HCT116 (cell line): Measurements from ENCODE around the gene FLT4. TPM values are rescaled to one million over a fixed set of nuclear protein-coding genes. Genes with fewer than 3 reads are reported as not detected.

Source experiments
- ATAC-seq: fragments of 200-7000 bp; cut with Tn5 transposase; 2 replicates; pipeline ENCODE4 v1.9.1; 2020; ENCODE audit warnings: mild to moderate bottlenecking, moderate library complexity
- BruUV-seq: library from RNA; stranded (reverse); fragments of 400-500 nt; replicated peaks from 2 replicates; lab custom pipeline; 2021; lab: Mats Ljungman, UMichigan
- CTCF ChIA-PET: fragments of 300-600 bp; sonication (Branson Sonifier 250); formaldehyde crosslinking; loops from one replicate; lab custom pipeline; 2021; ENCODE audit warnings: antibody characterized with exemption; lab: Charles Lee
- POLR2A ChIA-PET: fragments of 300-600, 350-600 bp; sonication (Branson Sonifier 250); formaldehyde crosslinking; loops from one replicate; lab custom pipeline; 2021; ENCODE audit warnings: antibody characterized with exemption; lab: Charles Lee
- RAD21 ChIA-PET, 2 experiments: fragments of 300-600 bp; sonication (Branson Sonifier 250); formaldehyde crosslinking; loops; one replicate each; lab custom pipeline; 2023; ENCODE audit warnings: low total read pairs in 2 of 2; ENCODE audit not compliant: uncharacterized antibody in 2 of 2, unreplicated experiment in 2 of 2, low non-redundant PET in 1 of 2; lab: Charles Lee
- DNase-seq: peaks from one replicate; pipeline ENCODE4 v3.0.0-alpha.2; 2010; ENCODE audit warnings: low read depth, low spot score
- H2AFZ ChIP-seq: fragments of 200-600 bp; shearing (Covaris generic), sonication (generic); 2 replicates; pipeline ENCODE4 v1.6.1; 2017; ENCODE audit warnings: low read depth, mixed run types, mixed read lengths, antibody characterized with exemption, low read length; ENCODE audit not compliant: poor library complexity, severe bottlenecking
- H3K27ac ChIP-seq: 2 replicates; pipeline ENCODE4 v1.5.1; 2012; ENCODE audit warnings: low read depth, low read length
- H3K27me3 ChIP-seq: fragments of 200-600 bp; sonication (generic); 2 replicates; pipeline ENCODE4 v1.6.1; 2016; ENCODE audit warnings: mixed run types, low read length, mixed read lengths; ENCODE audit not compliant: insufficient read depth
- H3K36me3 ChIP-seq, 2 experiments: fragments of 200-500 bp in 1 of 2; fragments of 200-600 bp in 1 of 2; sonication (Bioruptor generic) in 1 of 2; sonication (generic) in 1 of 2; 2 replicates each; pipeline versions ENCODE4 v1.5.1 to v1.6.1; 2014 to 2016; ENCODE audit warnings: low read length in 2 of 2, inconsistent platforms in 1 of 2, mixed read lengths in 1 of 2, mixed run types in 1 of 2; ENCODE audit not compliant: insufficient read depth in 2 of 2, control insufficient read depth in 1 of 2
- H3K4me1 ChIP-seq, 2 experiments: fragments of 200-600 bp in 1 of 2; sonication (generic) in 1 of 2; 2 replicates each; pipeline versions ENCODE4 v1.5.1 to v1.6.1; 2012 to 2017; ENCODE audit warnings: low read length in 2 of 2, inconsistent platforms in 1 of 2, mild to moderate bottlenecking in 1 of 2, mixed read lengths in 1 of 2, mixed run types in 1 of 2, moderate library complexity in 1 of 2; ENCODE audit not compliant: insufficient read depth in 2 of 2, control insufficient read depth in 1 of 2
- H3K4me2 ChIP-seq: fragments of 200-600 bp; sonication (generic); 2 replicates; pipeline ENCODE4 v1.6.1; 2017; ENCODE audit warnings: mixed run types, low read length, mixed read lengths
- H3K4me3 ChIP-seq, 2 experiments: fragments of 200-600 bp in 1 of 2; sonication (generic) in 1 of 2; replicated peaks in 1 of 2; 2 replicates each; pipeline ENCODE4 v1.5.1; 2011 to 2016; ENCODE audit warnings: low read length in 2 of 2, control low read depth in 1 of 2, low read depth in 1 of 2, mild to moderate bottlenecking in 1 of 2, mixed read lengths in 1 of 2, mixed run types in 1 of 2
- H3K79me2 ChIP-seq: fragments of 200-600 bp; sonication (generic); 2 replicates; pipeline ENCODE4 v1.6.1; 2017; ENCODE audit warnings: mild to moderate bottlenecking, mixed run types, low read length, moderate library complexity, mixed read lengths; ENCODE audit not compliant: insufficient read depth
- H3K9ac ChIP-seq: fragments of 200-600 bp; sonication (generic); 2 replicates; pipeline ENCODE4 v1.6.1; 2016; ENCODE audit warnings: low read length, mixed read lengths
- H3K9me2 ChIP-seq: fragments of 200-600 bp; sonication (generic), shearing (Covaris generic); 2 replicates; pipeline ENCODE4 v1.6.1; 2017; ENCODE audit warnings: mixed run types, mild to moderate bottlenecking, moderate library complexity; ENCODE audit not compliant: insufficient read depth
- H3K9me3 ChIP-seq, 2 experiments: fragments of 200-500 bp in 1 of 2; fragments of 200-600 bp in 1 of 2; sonication (Bioruptor generic) in 1 of 2; sonication (generic) in 1 of 2; 2 replicates each; pipeline ENCODE4 v1.6.1; 2014 to 2017; ENCODE audit warnings: low read length in 2 of 2, mixed read lengths in 2 of 2, inconsistent platforms in 1 of 2, low read depth in 1 of 2, mild to moderate bottlenecking in 1 of 2, mixed run types in 1 of 2, moderate library complexity in 1 of 2; ENCODE audit not compliant: control insufficient read depth in 1 of 2, insufficient read depth in 1 of 2
- H4K20me1 ChIP-seq: fragments of 200-600 bp; sonication (generic), shearing (Covaris generic); 2 replicates; pipeline ENCODE4 v1.6.1; 2017; ENCODE audit warnings: mixed run types, mild to moderate bottlenecking, moderate library complexity; ENCODE audit not compliant: insufficient read depth
- ATF3 ChIP-seq: IDR thresholded peaks from 2 replicates; pipeline ENCODE4 v1.6.1; 2012
- CBX3 ChIP-seq: IDR thresholded peaks from 2 replicates; pipeline ENCODE4 v1.6.1; 2012; ENCODE audit warnings: low read depth
- CEBPB ChIP-seq: IDR thresholded peaks from 2 replicates; pipeline ENCODE4 v1.6.1; 2012; ENCODE audit warnings: low read depth
- CTCF ChIP-seq, 3 experiments: fragments of 200-600 bp in 1 of 3; sonication (generic) in 1 of 3; IDR thresholded peaks in 2 of 3; conservative IDR thresholded peaks in 1 of 3; 2 replicates each; pipeline ENCODE4 v1.5.1; 2012 to 2017; ENCODE audit warnings: low read depth in 2 of 3, low read length in 2 of 3, antibody characterized with exemption in 1 of 3, borderline replicate concordance in 1 of 3, control low read depth in 1 of 3, mild to moderate bottlenecking in 1 of 3, mixed read lengths in 1 of 3, mixed run types in 1 of 3, moderate library complexity in 1 of 3; ENCODE audit not compliant: insufficient read depth in 1 of 3
- EGR1 ChIP-seq: IDR thresholded peaks from 2 replicates; pipeline ENCODE4 v1.6.1; 2012; ENCODE audit warnings: low read depth
- ELF1 ChIP-seq: IDR thresholded peaks from 2 replicates; pipeline ENCODE4 v1.6.1; 2012; ENCODE audit warnings: low read depth, borderline replicate concordance
- EZH2 ChIP-seq: fragments of 200-600 bp; sonication (generic); IDR thresholded peaks from 2 replicates; pipeline ENCODE4 v1.6.1; 2017; ENCODE audit warnings: antibody characterized with exemption, mixed run types
- FOSL1 ChIP-seq: IDR thresholded peaks from 2 replicates; pipeline ENCODE4 v1.6.1; 2012; ENCODE audit warnings: low read depth
- REST ChIP-seq: IDR thresholded peaks from 2 replicates; pipeline ENCODE4 v1.6.1; 2012; ENCODE audit warnings: low read depth
- SIN3A ChIP-seq: IDR thresholded peaks from 2 replicates; pipeline ENCODE4 v1.6.1; 2012; ENCODE audit warnings: low read depth
- ZNF274 ChIP-seq: fragments of 200-500 bp; sonication (Bioruptor generic); IDR thresholded peaks from 2 replicates; pipeline ENCODE4 v1.6.1; 2014; ENCODE audit warnings: mild to moderate bottlenecking, low read depth, low read length, inconsistent platforms
- intact Hi-C: fragments of 100-400 bp; cut with micrococcal nuclease; formaldehyde crosslinking; loops from 2 replicates; pipeline ENCODE4 v1.10.0; 2022
- total RNA-seq: library from RNA; stranded (reverse); gene quantifications from one replicate; pipeline ENCODE4 v1.2.1, GENCODE V29; 2021; ENCODE audit not compliant: unreplicated experiment

FLT4 gene
- total RNA-seq, 1 experiment from 2014 or later = 0.17 TPM

- H2AFZ ChIP-seq = no peak overlapping the region
- no TSS peak for BruUV-seq
- intact Hi-C loops = no loop called here
- TF ChIP-seq EZH2 (no peak), CTCF (IDR thresholded peaks at IDR 0.05 in 2 of 3, conservative IDR thresholded peaks at IDR 0.05 in 1 of 3; ENCODE audit: borderline replicate concordance in 1 of 3, insufficient read depth in 1 of 3, low read depth in 2 of 3, low read length in 2 of 3) (no peak), FOSL1 (no peak), REST (no peak), EGR1 (no peak), ZNF274 (no peak), CBX3 (no peak), ATF3 (no peak), CEBPB (no peak), SIN3A (no peak), ELF1 (no peak)
- no peak overlapping the region for H3K9ac ChIP-seq
- DNase-seq = no peak
- H3K9me2 ChIP-seq = no peaks in the 10 kb centered on the region
- POLR2A ChIA-PET = no interaction called here
- CTCF ChIA-PET = no interaction called here
- no peaks in the 10 kb centered on the region for H3K27me3 ChIP-seq
- no peak overlapping the region for H3K4me3 ChIP-seq
- H3K4me2 ChIP-seq = no peak overlapping the region
- RAD21 ChIA-PET = no interaction called here
- H3K36me3 ChIP-seq = no peaks in the 10 kb centered on the region
- no peaks in the 10 kb centered on the region for H3K4me1 ChIP-seq
- H3K79me2 ChIP-seq = no peaks in the 10 kb centered on the region
- no peak overlapping the region for H3K27ac ChIP-seq
- H4K20me1 ChIP-seq = no peaks in the 10 kb centered on the region
- H3K9me3 ChIP-seq = no peaks in the 10 kb centered on the region
- ATAC-seq = no peak
These were observed 53.9 kb downstream of the FLT4 start for GRCh38 chr5:180595381-180596114.
